HepG2 (cell line): ENCODE measurements around the gene KCTD1. TPM values are rescaled to one million over a fixed set of nuclear protein-coding genes. Genes with fewer than 3 reads are reported as not detected.

ENCODE experiments used
- ATAC-seq: fragments of 200-7000 bp; cut with Tn5 transposase; 3 replicates; pipeline ENCODE4 v1.9.1; 2020; ENCODE audit warnings: mild to moderate bottlenecking, moderate library complexity
- BruUV-seq: library from RNA; stranded (reverse); fragments of 400-500 nt; replicated peaks from 2 replicates; lab custom pipeline; 2021; lab: Mats Ljungman, UMichigan
- CTCF ChIA-PET: fragments of 300-600 bp; formaldehyde crosslinking; extraction: SDS; loops from one replicate; lab custom pipeline; 2021; ENCODE audit warnings: low total read pairs, inconsistent platforms, low intra/inter-chr PET ratio; lab: Yijun Ruan, JAX
- POLR2A ChIA-PET: fragments of 350-600 bp; sonication (Branson Sonifier 250); formaldehyde crosslinking; loops from one replicate; lab custom pipeline; 2020; ENCODE audit warnings: antibody characterized with exemption, inconsistent platforms; lab: Yijun Ruan, JAX
- DNase-seq: peaks from one replicate; pipeline ENCODE4 v3.0.0-alpha.2; 2015; ENCODE audit warnings: low spot score
- FAIRE-seq: peaks from 3 replicates; lab custom pipeline; 2011; peaks lifted over from hg19 to GRCh38; lab: Jason Lieb, UNC
- H2AFZ ChIP-seq: one replicate; pipeline ENCODE4 v1.6.1; 2011; ENCODE audit warnings: low read length, inconsistent platforms
- H3K27ac ChIP-seq: fragments of 300-600 bp; 3 replicates; pipeline ENCODE4 v1.8.0; 2011; ENCODE audit warnings: mixed run types, mild to moderate bottlenecking, mixed read lengths, low read length, inconsistent platforms; ENCODE audit not compliant: insufficient read depth; ENCODE audit errors: extremely low read length
- H3K27me3 ChIP-seq, 2 experiments: fragments of 200-600 bp in 1 of 2; 2 replicates in 1 of 2; 3 replicates in 1 of 2; pipeline versions ENCODE4 v1.6.0 to v1.8.0; 2011; ENCODE audit warnings: low read length in 2 of 2, mild to moderate bottlenecking in 2 of 2, moderate library complexity in 2 of 2, inconsistent platforms in 1 of 2; ENCODE audit not compliant: insufficient read depth in 2 of 2, control insufficient read depth in 1 of 2
- H3K36me3 ChIP-seq, 2 experiments: fragments of 200-600 bp in 1 of 2; replicated peaks in 1 of 2; 2 replicates in 1 of 2; 3 replicates in 1 of 2; pipeline versions ENCODE4 v1.5.1 to v1.8.0; 2011; ENCODE audit warnings: low read length in 2 of 2, inconsistent platforms in 1 of 2; ENCODE audit not compliant: insufficient read depth in 2 of 2, control insufficient read depth in 1 of 2
- H3K4me1 ChIP-seq: 2 replicates; pipeline ENCODE4 v1.5.1; 2012; ENCODE audit warnings: low read length, inconsistent platforms; ENCODE audit not compliant: insufficient read depth
- H3K4me2 ChIP-seq: 2 replicates; pipeline ENCODE4 v1.6.0; 2011; ENCODE audit warnings: low read depth, low read length, inconsistent platforms
- H3K4me3 ChIP-seq, 3 experiments: fragments of 200-600 bp in 1 of 3; sonication (generic), shearing (Covaris generic) in 1 of 3; replicated peaks in 1 of 3; 2 replicates each; pipeline ENCODE4 v1.5.1; 2011 to 2016; ENCODE audit warnings: low read length in 3 of 3, inconsistent platforms in 2 of 3, low read depth in 2 of 3, mild to moderate bottlenecking in 2 of 3, control low read depth in 1 of 3, mixed read lengths in 1 of 3; ENCODE audit not compliant: insufficient read depth in 1 of 3
- H3K79me2 ChIP-seq: one replicate; pipeline ENCODE4 v1.6.1; 2011; ENCODE audit warnings: low read length, inconsistent platforms; ENCODE audit not compliant: insufficient read depth
- H3K9ac ChIP-seq: 2 replicates; pipeline ENCODE4 v1.6.0; 2011; ENCODE audit warnings: mild to moderate bottlenecking, low read depth, low read length, inconsistent platforms; ENCODE audit not compliant: insufficient read depth
- H3K9me3 ChIP-seq: 2 replicates; pipeline ENCODE4 v1.5.1; 2012; ENCODE audit warnings: mild to moderate bottlenecking, low read length
- H4K20me1 ChIP-seq: 2 replicates; pipeline ENCODE4 v1.6.0; 2011; ENCODE audit warnings: inconsistent platforms, mild to moderate bottlenecking, low read length, moderate library complexity; ENCODE audit not compliant: insufficient read depth
- CBX5 ChIP-seq: sonication (generic); formaldehyde crosslinking; IDR thresholded peaks from 2 replicates; pipeline ENCODE4 v1.4.0; 2020; ENCODE audit warnings: missing genetic modification reagents, borderline replicate concordance
- CENPX ChIP-seq: sonication (generic); formaldehyde crosslinking; IDR thresholded peaks from 2 replicates; pipeline ENCODE4 v1.9.0; 2021; ENCODE audit warnings: mild to moderate bottlenecking, missing genetic modification reagents, moderate library complexity
- ETV5 ChIP-seq: IDR thresholded peaks from 2 replicates; pipeline ENCODE4 v1.6.1; 2018; ENCODE audit warnings: missing biosample characterization, missing genetic modification reagents, inconsistent platforms, borderline replicate concordance
- GMEB2 ChIP-seq: IDR thresholded peaks from 2 replicates; pipeline ENCODE4 v1.6.1; 2016; ENCODE audit warnings: missing biosample characterization, missing genetic modification reagents, low read depth
- HOXD1 ChIP-seq: sonication (generic); formaldehyde crosslinking; IDR thresholded peaks from 2 replicates; pipeline ENCODE4 v1.5.0; 2020; ENCODE audit warnings: missing genetic modification reagents
- MED1 ChIP-seq: sonication (generic); formaldehyde crosslinking; IDR thresholded peaks from 2 replicates; pipeline ENCODE4 v1.4.0; 2020; ENCODE audit warnings: missing genetic modification reagents
- MXD1 ChIP-seq: sonication (generic); formaldehyde crosslinking; IDR thresholded peaks from 2 replicates; pipeline ENCODE4 v1.4.0; 2020; ENCODE audit warnings: mild to moderate bottlenecking, missing genetic modification reagents
- NFE2 ChIP-seq: sonication (generic); formaldehyde crosslinking; IDR thresholded peaks from 2 replicates; pipeline ENCODE4 v1.4.0; 2020; ENCODE audit warnings: missing genetic modification reagents
- SOX13 ChIP-seq, 3 experiments: fragments of 450-650 bp in 1 of 3; sonication (generic) in 1 of 3; formaldehyde crosslinking in 1 of 3; IDR thresholded peaks in 2 of 3; conservative IDR thresholded peaks in 1 of 3; 2 replicates each; pipeline versions ENCODE4 v1.5.0 to v1.6.1; 2016 to 2020; ENCODE audit warnings: antibody characterized with exemption in 1 of 3, mild to moderate bottlenecking in 1 of 3, missing compliant biosample characterization in 1 of 3, missing genetic modification reagents in 1 of 3, moderate library complexity in 1 of 3
- STAT5B ChIP-seq: sonication (generic); formaldehyde crosslinking; IDR thresholded peaks from 2 replicates; pipeline ENCODE4 v1.4.0; 2020; ENCODE audit warnings: missing genetic modification reagents
- ZMYM2 ChIP-seq: sonication (generic); formaldehyde crosslinking; IDR thresholded peaks from 2 replicates; pipeline ENCODE4 v1.8.0; 2022; ENCODE audit warnings: mild to moderate bottlenecking, missing genetic modification reagents
- ZNF17 ChIP-seq: sonication (generic); formaldehyde crosslinking; IDR thresholded peaks from 2 replicates; pipeline ENCODE4 v1.5.0; 2020; ENCODE audit warnings: mild to moderate bottlenecking, missing genetic modification reagents
- ZNF598 ChIP-seq: sonication (generic); formaldehyde crosslinking; IDR thresholded peaks from 2 replicates; pipeline ENCODE4 v1.5.1; 2020; ENCODE audit warnings: mild to moderate bottlenecking, missing genetic modification reagents, borderline replicate concordance
- WGBS: methylation state at CpG from one replicate; pipeline ENCODE4 v1.1.6; 2017; ENCODE audit warnings: low lambda C conversion rate; 5-methylcytosine and 5-hydroxymethylcytosine counted together
- in situ Hi-C: cut with HindIII; loops from 2 replicates; pipeline ENCODE4 v1.10.0; 2017; ENCODE audit warnings: low pct_unique_long_range_greater_than_20kb; ENCODE audit not compliant: extremely low pct_ligation_motif_present
- intact Hi-C: fragments of 100-400 bp; cut with micrococcal nuclease; formaldehyde crosslinking; loops from one replicate; pipeline ENCODE4 v1.10.0; 2022; ENCODE audit not compliant: unreplicated experiment
- polyA plus RNA-seq, 8 experiments: library from polyadenylated mRNA; depleted of rRNA in 3 of 8; stranded (reverse) in 7 of 8; unstranded in 1 of 8; fragments of >200 nt; fragmentation: Illumina TruSeq in 4 of 8; extraction: Trizol in 4 of 8; gene quantifications; 2 replicates each; pipeline versions ENCODE4 v1.2.1 to v1.2.3, GENCODE V29; 2011 to 2016; ENCODE audit warnings: low read depth in 4 of 8, missing spikeins in 1 of 8, mixed read lengths in 1 of 8; ENCODE audit not compliant: insufficient read depth in 1 of 8
- total RNA-seq, 5 experiments: library from RNA; depleted of rRNA; stranded (reverse); fragments of >200 nt; fragmentation: Illumina TruSeq; extraction: Trizol; gene quantifications; 2 replicates each; pipeline ENCODE4 v1.2.3, GENCODE V29; 2016; ENCODE audit warnings: low read depth in 1 of 5
- TF ChIP-seq, protein P1 (sequence below): sonication (generic); formaldehyde crosslinking; IDR thresholded peaks from 2 replicates; pipeline ENCODE4 v1.9.0; 2021; ENCODE audit warnings: missing genetic modification reagents, mild to moderate bottlenecking, borderline replicate concordance

KCTD1 gene
- total and polyA plus RNA-seq, 2 of the 13 experiments (the other 11 are each of a cell fraction or from before 2014, with no cell fraction given): 2.7 to 6.8 TPM

GRCh38 chr18:26407736-26408601 lies 140.4 kb downstream of the KCTD1 start:
- no TSS peak for BruUV-seq
- H3K79me2 ChIP-seq: no peaks in the 10 kb centered on the region
- 36% methylated on average over 11 of the region's 16 CpGs for WGBS
- H3K36me3 ChIP-seq: no peaks in the 10 kb centered on the region
- TF ChIP-seq MED1 (CRISPR knock-in tag) (no peak), SOX13 (IDR thresholded peaks at IDR 0.05) (no peak), SOX13 (CRISPR knock-in tag; conservative IDR thresholded peaks at IDR 0.05 in 1 of 2, IDR thresholded peaks at IDR 0.05 in 1 of 2) (no peak), HOXD1 (no peak), GMEB2 (CRISPR knock-in tag) (no peak), ZMYM2 (CRISPR knock-in tag) (no peak), CENPX (CRISPR knock-in tag) (no peak), STAT5B (no peak), ZNF598 (CRISPR knock-in tag) (no peak), CBX5 (CRISPR knock-in tag) (no peak), ZNF17 (CRISPR knock-in tag) (no peak), MXD1 (CRISPR knock-in tag) (no peak), ETV5 (no peak), NFE2 (CRISPR knock-in tag) (no peak)
- TF ChIP-seq, protein P1, sequence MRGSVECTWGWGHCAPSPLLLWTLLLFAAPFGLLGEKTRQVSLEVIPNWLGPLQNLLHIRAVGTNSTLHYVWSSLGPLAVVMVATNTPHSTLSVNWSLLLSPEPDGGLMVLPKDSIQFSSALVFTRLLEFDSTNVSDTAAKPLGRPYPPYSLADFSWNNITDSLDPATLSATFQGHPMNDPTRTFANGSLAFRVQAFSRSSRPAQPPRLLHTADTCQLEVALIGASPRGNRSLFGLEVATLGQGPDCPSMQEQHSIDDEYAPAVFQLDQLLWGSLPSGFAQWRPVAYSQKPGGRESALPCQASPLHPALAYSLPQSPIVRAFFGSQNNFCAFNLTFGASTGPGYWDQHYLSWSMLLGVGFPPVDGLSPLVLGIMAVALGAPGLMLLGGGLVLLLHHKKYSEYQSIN (CRISPR knock-in tag): no peak
- in situ Hi-C loops (loop anchor here (5.0 kb wide), 1 partner anchor 239 kb away; no protein-coding TSS in a partner anchor), intact Hi-C loops (loop anchor here (5.0 kb wide), 1 partner anchor 364 kb away; no protein-coding TSS in a partner anchor)
- H3K9me3 ChIP-seq: no peaks in the 10 kb centered on the region
- FAIRE-seq: no peak
- ChIA-PET POLR2A (no interaction called here), CTCF (no interaction called here)
- no peak for DNase-seq
- no peak overlapping the region for H3K4me2 ChIP-seq
- no peak overlapping the region for H3K4me3 ChIP-seq
- H3K27ac ChIP-seq: no peak overlapping the region
- no peak for ATAC-seq
- H3K27me3 ChIP-seq: peaks cover 2 to 38% of the 10 kb centered on the region in 2 experiments; a peak in 3 of 5 replicates
- no peak overlapping the region for H3K9ac ChIP-seq
- H2AFZ ChIP-seq: no peak overlapping the region
- H4K20me1 ChIP-seq: no peaks in the 10 kb centered on the region
- no peaks in the 10 kb centered on the region for H3K4me1 ChIP-seq
